ENCODE data around the gene KCNH3. TPM values are rescaled to one million over a fixed set of nuclear protein-coding genes. Genes with fewer than 3 reads are reported as not detected.

KCNH3 gene
- total RNA-seq, 120 experiments from 2014 or later, result 31.1 to 139 (median 94.3) TPM

Other genes starting within 250 kb of the KCNH3 start
- gene PRPH, start 243.9 kb upstream of the KCNH3 start, total RNA-seq, result 1 to 10 TPM in 40 of 120 experiments, under 1 TPM in 58, not detected in 22; 0.15 to 10.0 (median 0.84) TPM
- 1 to 10 TPM in 3 of 120 experiments, under 1 TPM in 15, not detected in 102; 0.17 to 1.9 (median 0.52) TPM for gene TROAP, start 215.8 kb upstream of the KCNH3 start, total RNA-seq
- 1 to 10 TPM in 5 of 120 experiments, under 1 TPM in 64, not detected in 51; 0.19 to 1.4 (median 0.44) TPM for gene C1QL4, start 201.8 kb upstream of the KCNH3 start, total RNA-seq
- 1 to 10 TPM in 115 of 120 experiments, under 1 TPM in 5; 0.49 to 8.3 (median 3.0) TPM for gene DNAJC22, start 192.1 kb upstream of the KCNH3 start, total RNA-seq
- 10 to 100 TPM; 19.1 to 67.2 (median 43.0) TPM for gene SPATS2, start 171.6 kb upstream of the KCNH3 start, total RNA-seq
- gene MCRS1, start 29.1 kb downstream of the KCNH3 start, total RNA-seq, result 10 to 100 TPM; 42.9 to 84.1 (median 60.3) TPM
- 1 to 10 TPM in 1 of 120 experiments, under 1 TPM in 65, not detected in 54; 0.14 to 1.2 (median 0.31) TPM for gene FAM186B, start 66.6 kb downstream of the KCNH3 start, total RNA-seq
- gene PRPF40B, start 84.5 kb downstream of the KCNH3 start, total RNA-seq, result 10 to 100 TPM; 31.6 to 78.4 (median 47.7) TPM
- 10 to 100 TPM; 13.7 to 48.0 (median 29.3) TPM for gene FMNL3, start 168.4 kb downstream of the KCNH3 start, total RNA-seq
- 100 to 1,000 TPM; 290 to 477 (median 355) TPM for gene TMBIM6, start 202.5 kb downstream of the KCNH3 start, total RNA-seq

Data from dorsolateral prefrontal cortex (tissue), 118 donors.